Stimulated activated effector memory CD8-positive, alpha-beta T cell treated with anti-CD3 and anti-CD28 coated beads, Interleukin-12 subunit alpha, Interleukin-12 subunit beta, amount 100 ng/mL, for 72 hours (primary cell): ENCODE measurements around the gene WT1.
"Not testable (repeated sequence)": the region's sequence is repeated elsewhere in the genome, so short reads cannot be mapped to it uniquely, and the experiment has no call there.

Experiments used
- ATAC-seq: fragments of 150-1000 bp; cut with Tn5 transposase; 2 replicates; pipeline ENCODE4 v1.10.0; 2021
- DNase-seq, 2 donors: peaks; one replicate each; pipeline ENCODE4 v3.0.0; 2021 to 2022; ENCODE audit warnings: low spot score in 2 of 2
- H3K27ac Mint-ChIP-seq: one replicate; pipeline ENCODE4 v1.8.0; 2022; ENCODE audit warnings: mild to moderate bottlenecking, mixed read lengths
- H3K36me3 Mint-ChIP-seq: one replicate; pipeline ENCODE4 v1.8.0; 2022; ENCODE audit warnings: mild to moderate bottlenecking, mixed read lengths
- H3K4me1 Mint-ChIP-seq: one replicate; pipeline ENCODE4 v1.8.0; 2022; ENCODE audit warnings: mixed read lengths
- H3K4me3 Mint-ChIP-seq: one replicate; pipeline ENCODE4 v1.8.0; 2022; ENCODE audit warnings: mild to moderate bottlenecking, mixed read lengths
- H3K9me3 Mint-ChIP-seq: one replicate; pipeline ENCODE4 v1.8.0; 2022; ENCODE audit warnings: mixed read lengths

Gene WT1

GRCh38 chr11:32388871-32389770 lies 46.2 kb downstream of the WT1 start:
- ATAC-seq (no peak), DNase-seq (no peak)
- no peaks in the 10 kb centered on the region for H3K9me3 Mint-ChIP-seq
- H3K36me3 Mint-ChIP-seq = no peaks in the 10 kb centered on the region
- no peaks in the 10 kb centered on the region for H3K4me1 Mint-ChIP-seq
- no peak overlapping the region for H3K27ac Mint-ChIP-seq
- no peak overlapping the region for H3K4me3 Mint-ChIP-seq

DNA sequence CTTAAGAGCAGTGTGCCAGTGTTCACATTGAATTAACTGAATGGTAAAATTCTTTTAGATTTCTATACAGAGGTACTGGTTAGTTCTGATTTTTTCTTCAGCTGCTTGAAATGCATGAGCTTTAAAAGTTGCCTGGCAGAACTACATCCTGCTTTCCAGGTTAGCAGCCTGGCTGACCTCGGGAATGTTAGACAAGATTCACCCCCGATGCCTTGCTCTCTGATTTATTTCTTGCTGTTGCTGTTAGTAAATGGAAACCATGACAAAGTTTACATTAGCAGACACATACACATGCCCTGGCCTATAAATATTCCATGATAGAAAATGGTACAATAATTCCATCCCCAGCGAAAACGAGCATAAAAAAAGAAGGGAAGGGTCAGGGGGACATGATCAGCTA lies 47.0 kb downstream of the WT1 start:
- Mint-ChIP-seq H3K9me3 (no peaks in the 10 kb centered on the region), H3K4me3 (no peak overlapping the region), H3K36me3 (no peaks in the 10 kb centered on the region), H3K27ac (no peak overlapping the region), H3K4me1 (no peaks in the 10 kb centered on the region)
- DNase-seq (no peak), ATAC-seq (no peak)

GRCh38 chr11:32387411-32387810 lies 47.9 kb downstream of the WT1 start:
- H3K9me3 Mint-ChIP-seq = no peaks in the 10 kb centered on the region
- H3K27ac Mint-ChIP-seq = no peak overlapping the region
- no peaks in the 10 kb centered on the region for H3K36me3 Mint-ChIP-seq
- no peak overlapping the region for H3K4me3 Mint-ChIP-seq
- no peak for DNase-seq
- no peak for ATAC-seq
- no peaks in the 10 kb centered on the region for H3K4me1 Mint-ChIP-seq

DNA sequence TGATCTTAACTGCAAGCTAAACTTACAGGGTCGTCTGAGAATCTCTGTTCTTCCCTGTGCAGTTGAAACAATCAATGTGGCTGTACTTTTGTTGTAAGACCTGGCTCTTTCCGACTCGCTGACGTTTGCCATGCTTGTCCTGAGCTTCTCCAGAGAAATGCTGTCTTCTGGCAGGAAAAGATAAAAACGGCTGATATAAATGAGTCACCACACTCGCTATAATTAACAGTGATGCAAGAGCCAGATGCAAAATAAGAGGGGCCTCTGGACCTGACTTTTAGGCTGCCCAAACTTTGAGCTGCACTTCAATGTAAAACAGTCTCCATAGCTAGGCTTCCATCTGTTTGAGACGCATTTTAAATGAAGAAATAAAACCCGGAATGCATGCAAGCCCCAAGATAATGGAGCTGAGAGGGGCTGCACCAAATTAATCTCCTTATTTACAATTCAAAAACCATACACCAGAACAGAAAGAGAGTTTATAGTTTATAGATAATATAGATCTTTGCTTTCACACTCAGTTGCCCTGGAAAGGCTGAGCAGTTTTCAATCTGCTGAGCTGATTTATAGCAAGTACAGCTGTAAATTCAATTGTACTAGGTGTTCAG lies 48.5 kb downstream of the WT1 start:
- no peaks in the 10 kb centered on the region for H3K9me3 Mint-ChIP-seq
- no peak overlapping the region for H3K27ac Mint-ChIP-seq
- no peaks in the 10 kb centered on the region for H3K36me3 Mint-ChIP-seq
- DNase-seq (no peak), ATAC-seq (no peak)
- H3K4me1 Mint-ChIP-seq = no peaks in the 10 kb centered on the region
- no peak overlapping the region for H3K4me3 Mint-ChIP-seq

GRCh38 chr11:32385998-32386397 lies 49.3 kb downstream of the WT1 start:
- ATAC-seq = no peak

GRCh38 chr11:32382339-32383049 lies 52.8 kb downstream of the WT1 start:
- Mint-ChIP-seq H3K9me3 (no peaks in the 10 kb centered on the region), H3K4me1 (no peaks in the 10 kb centered on the region), H3K27ac (no peak overlapping the region), H3K36me3 (no peaks in the 10 kb centered on the region), H3K4me3 (no peak overlapping the region)
- ATAC-seq (no peak), DNase-seq (no peak)

More at GRCh38 chr11:32385998-32386397, 49.3 kb downstream of the WT1 start:
- H3K4me3 Mint-ChIP-seq = no peak overlapping the region
- no peak overlapping the region for H3K27ac Mint-ChIP-seq
- H3K4me1 Mint-ChIP-seq = no peaks in the 10 kb centered on the region
- no peaks in the 10 kb centered on the region for H3K9me3 Mint-ChIP-seq
- no peaks in the 10 kb centered on the region for H3K36me3 Mint-ChIP-seq
- no peak for DNase-seq

GRCh38 chr11:32381179-32381578 lies 54.2 kb downstream of the WT1 start:
- ATAC-seq = peak; percentile 9
- Mint-ChIP-seq H3K4me3 (no peak overlapping the region), H3K9me3 (no peaks in the 10 kb centered on the region), H3K36me3 (no peaks in the 10 kb centered on the region), H3K27ac (no peak overlapping the region), H3K4me1 (no peaks in the 10 kb centered on the region)
- no peak for DNase-seq

DNA sequence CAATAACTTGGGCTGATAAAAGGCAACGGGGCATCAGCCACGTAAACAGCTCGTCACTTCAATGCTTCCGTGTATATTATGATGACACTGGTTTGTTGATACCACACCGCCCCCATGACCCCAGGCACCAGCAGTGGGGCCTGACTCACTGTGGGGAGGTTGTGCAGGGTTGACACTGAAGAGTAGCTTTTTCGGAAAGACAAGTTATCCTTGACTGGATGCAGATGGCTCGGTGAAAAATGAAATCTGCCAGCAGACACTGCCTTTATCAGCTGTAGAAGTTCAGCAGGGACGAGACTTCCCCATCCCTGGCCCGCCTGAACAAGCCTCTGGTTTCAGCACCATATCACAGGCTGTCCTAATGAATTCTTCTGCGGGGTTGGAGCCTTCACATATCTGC lies 55.6 kb downstream of the WT1 start:
- H3K36me3 Mint-ChIP-seq = no peaks in the 10 kb centered on the region
- ATAC-seq = no peak

GRCh38 chr11:32375826-32376225 lies 59.5 kb downstream of the WT1 start:
- Mint-ChIP-seq H3K4me3 (no peak overlapping the region), H3K36me3 (no peaks in the 10 kb centered on the region), H3K27ac (no peak overlapping the region), H3K4me1 (no peaks in the 10 kb centered on the region), H3K9me3 (no peaks in the 10 kb centered on the region)
- no peak for DNase-seq
- ATAC-seq = no peak

More for the DNA sequence above, 55.6 kb downstream of the WT1 start:
- Mint-ChIP-seq H3K27ac (no peak overlapping the region), H3K9me3 (no peaks in the 10 kb centered on the region), H3K4me3 (no peak overlapping the region), H3K4me1 (no peaks in the 10 kb centered on the region)
- DNase-seq = no peak

DNA sequence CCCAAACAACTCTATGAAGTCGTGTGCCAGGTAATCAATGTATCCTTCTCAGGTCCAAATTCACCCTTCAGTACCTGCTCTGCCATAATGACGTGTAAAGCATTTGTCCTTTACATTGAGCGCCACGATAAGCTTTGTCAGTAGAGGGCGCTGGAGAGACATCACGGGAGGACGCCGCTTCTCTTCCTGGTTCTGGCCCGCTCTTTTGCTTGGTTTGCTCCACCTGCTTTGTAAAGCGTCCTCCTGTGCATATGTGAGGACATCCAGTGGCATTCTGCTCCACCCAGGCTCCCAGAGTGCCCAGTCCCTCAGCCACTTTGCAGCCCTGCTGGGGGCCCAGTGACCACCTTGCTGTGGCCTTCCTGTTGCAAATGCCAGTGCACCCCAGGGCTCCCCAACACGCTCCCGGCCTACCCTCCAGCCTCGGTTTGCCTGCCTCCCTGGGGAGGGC lies 61.1 kb downstream of the WT1 start:
- H3K4me3 Mint-ChIP-seq = no peak overlapping the region
- DNase-seq = peak; percentile 10 to 63
- H3K36me3 Mint-ChIP-seq = no peaks in the 10 kb centered on the region
- no peak overlapping the region for H3K27ac Mint-ChIP-seq
- H3K9me3 Mint-ChIP-seq = peaks cover 2% of the 10 kb centered on the region
- no peak for ATAC-seq
- H3K4me1 Mint-ChIP-seq = no peaks in the 10 kb centered on the region

- ATAC-seq, H3K4me3 Mint-ChIP-seq, H3K36me3 Mint-ChIP-seq, H3K9me3 Mint-ChIP-seq, H3K4me1 Mint-ChIP-seq, H3K27ac Mint-ChIP-seq, DNase-seq: not testable (repeated sequence)
Measured at GRCh38 chr11:32369987-32370386, 65.4 kb downstream of the WT1 start.

DNA sequence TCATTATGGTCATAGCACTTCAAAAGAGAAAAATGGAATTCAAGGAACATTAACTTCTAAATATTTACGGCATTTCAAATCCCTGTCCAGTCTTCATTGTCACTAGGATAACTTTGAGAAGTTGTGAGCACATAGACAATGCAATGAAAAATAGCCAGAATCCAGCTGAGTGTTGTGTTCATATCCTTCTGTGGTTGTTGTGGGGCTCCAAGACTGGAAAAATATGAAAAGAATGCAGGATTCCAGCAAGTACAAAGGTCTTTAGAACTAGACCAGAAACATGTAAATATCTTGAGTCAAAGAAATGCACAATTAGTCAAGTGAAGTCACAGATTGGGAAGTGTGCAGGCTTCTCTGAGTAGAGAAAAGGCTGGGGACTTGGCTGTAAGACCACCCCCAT lies 68.7 kb downstream of the WT1 start:
- Mint-ChIP-seq H3K9me3 (peaks cover 2% of the 10 kb centered on the region), H3K4me1 (no peaks in the 10 kb centered on the region), H3K36me3 (no peaks in the 10 kb centered on the region), H3K27ac (no peak overlapping the region), H3K4me3 (no peak overlapping the region)
- no peak for ATAC-seq
- DNase-seq = no peak

DNA sequence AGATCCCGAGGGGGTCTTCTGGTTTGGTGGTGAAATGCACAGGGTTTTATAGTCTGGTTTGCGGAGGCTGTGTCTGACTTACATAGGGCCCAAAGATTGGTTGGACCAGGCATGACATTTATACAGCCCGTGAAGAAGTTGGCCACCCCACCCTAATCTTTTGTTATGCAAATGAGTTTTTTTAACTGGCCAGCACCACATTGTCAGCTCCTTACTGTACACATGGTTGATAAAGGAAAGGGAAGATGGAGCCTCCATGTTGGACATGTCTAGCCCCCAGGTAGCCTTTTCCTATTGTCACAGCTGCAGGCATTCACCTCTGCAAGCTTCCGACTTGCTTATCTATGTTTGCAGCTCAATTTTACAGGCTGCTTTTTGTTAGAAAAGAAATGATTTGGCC lies 70.1 kb downstream of the WT1 start:
- Mint-ChIP-seq H3K4me1 (no peaks in the 10 kb centered on the region), H3K9me3 (peaks cover 2% of the 10 kb centered on the region), H3K27ac (no peak overlapping the region), H3K36me3 (no peaks in the 10 kb centered on the region), H3K4me3 (no peak overlapping the region)
- ATAC-seq (no peak), DNase-seq (no peak)

DNA sequence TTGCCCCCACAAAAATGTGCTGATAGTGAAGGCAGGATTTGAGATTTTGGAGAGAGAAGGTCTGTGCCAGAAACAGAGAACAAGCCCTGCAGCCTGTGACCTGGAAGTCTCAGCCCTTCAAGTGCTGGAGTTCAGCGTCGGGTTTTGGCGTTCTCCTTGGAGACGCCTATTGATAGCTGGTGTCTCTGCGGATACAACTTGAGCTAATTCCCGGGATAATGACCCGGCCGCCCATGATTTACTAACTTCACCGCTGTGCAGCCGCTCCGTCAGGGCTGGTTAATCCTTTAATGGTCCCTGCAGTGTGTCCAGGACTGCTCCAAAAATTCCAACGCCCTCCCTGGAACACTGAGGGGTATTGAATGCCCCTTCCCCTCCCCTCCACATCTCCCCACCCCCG lies 76.6 kb downstream of the WT1 start:
- Mint-ChIP-seq H3K9me3 (no peaks in the 10 kb centered on the region), H3K4me3 (no peak overlapping the region), H3K4me1 (no peaks in the 10 kb centered on the region), H3K36me3 (no peaks in the 10 kb centered on the region), H3K27ac (no peak overlapping the region)
- ATAC-seq (no peak), DNase-seq (no peak)

GRCh38 chr11:32353884-32354283 lies 81.5 kb downstream of the WT1 start:
- no peak overlapping the region for H3K27ac Mint-ChIP-seq
- H3K9me3 Mint-ChIP-seq = no peaks in the 10 kb centered on the region
- no peaks in the 10 kb centered on the region for H3K36me3 Mint-ChIP-seq
- DNase-seq = no peak
- H3K4me3 Mint-ChIP-seq = no peak overlapping the region
- H3K4me1 Mint-ChIP-seq = no peaks in the 10 kb centered on the region
- peak; percentile 17 for ATAC-seq

DNA sequence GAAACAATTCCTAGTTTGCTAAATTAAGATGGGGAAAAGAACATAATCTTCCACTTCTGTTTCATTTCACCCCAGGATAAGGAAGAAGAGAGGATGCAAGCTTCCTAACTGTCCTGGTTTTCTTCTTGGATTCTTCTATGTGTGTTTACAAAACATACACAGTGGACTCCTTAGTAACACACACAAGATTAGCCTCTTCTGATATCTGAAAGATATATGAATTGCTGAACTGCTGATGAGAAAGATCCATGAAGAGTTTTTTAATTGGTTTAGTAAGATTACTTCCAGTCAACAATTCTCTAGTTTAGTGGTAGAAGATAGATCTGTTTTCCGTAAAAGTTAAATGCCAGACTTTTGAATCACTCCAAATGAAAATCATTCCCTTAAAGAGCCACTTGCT lies 86.8 kb downstream of the WT1 start:
- Mint-ChIP-seq H3K4me3 (no peak overlapping the region), H3K9me3 (no peaks in the 10 kb centered on the region), H3K27ac (no peak overlapping the region), H3K36me3 (no peaks in the 10 kb centered on the region), H3K4me1 (no peaks in the 10 kb centered on the region)
- no peak for ATAC-seq
- no peak for DNase-seq
